Stimulated activated CD8-positive, alpha-beta memory T cell treated with anti-CD3 and anti-CD28 coated beads, Interleukin-12 subunit alpha, Interleukin-12 subunit beta, amount 100 ng/mL, for 1 hour (primary cell): ENCODE measurements around the gene NPC1L1.

Experiments
- DNase-seq: peaks from one replicate; pipeline ENCODE4 v3.0.0-alpha.2; 2020; ENCODE audit warnings: low read depth

The NPC1L1 gene

DNA sequence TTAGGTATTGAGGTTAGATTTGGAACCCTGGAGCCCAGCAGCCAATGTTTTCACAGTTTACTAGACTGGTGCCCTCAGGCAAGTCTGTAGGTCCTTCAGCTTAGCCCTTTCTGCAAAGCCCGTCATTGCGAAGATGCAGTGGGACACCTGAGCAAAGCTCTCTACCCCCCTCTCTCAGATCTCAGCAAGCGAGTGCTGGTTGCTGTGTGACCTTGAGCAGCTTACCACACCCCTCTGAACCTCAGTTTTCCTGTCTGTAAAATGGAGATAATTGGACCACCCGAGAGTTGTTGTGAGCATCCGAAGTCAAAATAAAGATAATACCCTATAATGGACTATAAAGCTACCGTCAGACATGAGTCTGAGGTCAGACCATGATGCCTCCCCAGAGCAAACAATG lies 3.7 kb downstream of the NPC1L1 start:
- no peak for DNase-seq

DNA sequence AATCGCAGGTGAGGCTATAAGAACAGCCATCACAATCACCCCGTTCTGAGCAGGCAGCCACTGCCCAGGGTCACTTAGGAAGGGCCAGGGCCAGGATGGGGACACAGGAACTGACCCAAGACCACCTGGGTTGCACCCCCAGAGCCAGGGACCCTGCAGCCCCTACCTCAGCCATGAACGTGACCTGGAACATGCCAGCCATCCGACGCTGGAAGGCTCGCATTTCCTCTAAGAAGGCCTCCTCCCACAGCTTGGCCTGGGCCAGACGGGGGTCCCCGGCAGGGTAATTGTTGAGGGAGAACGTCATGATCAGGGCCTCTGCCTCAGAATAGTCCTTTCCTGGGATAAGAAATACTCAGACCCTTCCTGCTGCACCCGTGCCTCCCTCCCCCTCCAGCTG lies 5.0 kb downstream of the NPC1L1 start:
- no peak for DNase-seq

DNA sequence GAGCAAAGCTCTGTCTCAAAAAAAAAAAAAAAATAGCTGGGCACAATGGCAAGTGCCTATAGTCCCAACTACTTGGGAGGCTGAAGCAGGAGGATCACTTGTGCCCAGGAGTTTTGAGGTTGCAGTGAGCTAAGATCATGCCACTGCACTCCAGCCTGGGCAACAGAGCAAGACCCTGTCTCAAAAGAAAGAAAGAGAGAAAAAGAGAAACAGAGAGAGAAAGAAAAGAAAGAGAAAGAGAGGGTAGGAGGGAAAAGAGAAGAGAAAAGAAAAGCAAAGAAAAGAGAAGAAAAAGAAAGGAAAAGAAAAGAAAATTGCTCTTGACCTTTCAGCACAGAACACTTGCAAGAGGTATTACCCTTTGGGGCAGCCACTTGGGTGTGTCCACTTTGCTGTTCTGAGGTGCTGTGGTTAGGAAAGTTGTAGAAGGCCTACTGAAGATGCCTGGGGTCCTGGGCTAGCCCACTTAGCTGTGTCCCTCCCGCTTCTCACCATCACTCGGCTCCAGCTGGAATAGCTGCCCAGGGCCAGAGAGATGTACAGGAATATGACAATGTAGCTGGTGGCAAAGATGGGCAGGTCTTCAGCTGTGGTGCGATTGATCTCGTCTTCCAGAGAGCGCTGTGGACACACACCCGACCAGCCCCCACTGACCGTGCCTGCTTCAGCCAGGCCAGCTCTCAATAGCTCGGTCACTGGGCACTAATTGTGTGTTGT lies 5.6 kb downstream of the NPC1L1 start:
- DNase-seq = no peak

DNA sequence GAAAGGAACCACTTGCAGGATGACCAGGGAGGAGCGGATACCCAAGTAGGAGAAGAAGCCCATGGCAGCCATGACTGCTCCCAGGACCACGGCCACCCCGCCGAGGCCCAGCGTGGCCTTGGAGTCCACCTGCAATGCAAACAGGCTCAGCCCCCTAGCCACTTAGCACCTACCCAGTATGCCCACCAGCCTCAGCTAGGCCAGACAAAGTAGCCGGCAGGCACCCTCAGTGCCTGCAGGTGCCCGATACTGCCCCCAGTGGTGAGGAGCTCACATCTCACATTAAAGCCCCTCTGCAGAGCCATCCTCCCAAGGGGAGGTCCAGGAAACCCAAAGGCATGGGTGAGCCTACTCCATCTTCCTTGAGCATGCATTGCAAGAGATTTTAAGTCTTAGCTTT lies 6.6 kb downstream of the NPC1L1 start:
- peak; percentile 13 for DNase-seq

DNA sequence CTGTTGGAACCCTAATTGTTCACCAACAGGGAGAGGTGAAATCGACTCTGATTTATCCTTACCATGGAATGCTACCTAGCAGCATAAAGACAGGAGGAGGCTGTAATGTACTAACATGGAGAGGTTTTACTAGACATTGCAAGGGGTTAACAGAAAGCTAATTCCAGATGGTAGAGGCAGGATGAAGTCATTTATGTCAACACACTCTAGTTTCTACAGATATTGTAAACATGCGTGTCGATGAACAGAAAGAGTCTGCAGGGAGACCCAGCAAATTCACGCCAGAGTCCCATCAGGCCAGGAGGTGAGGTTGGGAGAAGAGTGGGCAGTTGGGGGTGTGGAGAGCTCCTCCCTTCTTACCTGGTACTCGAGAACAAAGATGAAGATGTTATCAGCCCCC lies 7.0 kb downstream of the NPC1L1 start:
- DNase-seq = no peak

DNA sequence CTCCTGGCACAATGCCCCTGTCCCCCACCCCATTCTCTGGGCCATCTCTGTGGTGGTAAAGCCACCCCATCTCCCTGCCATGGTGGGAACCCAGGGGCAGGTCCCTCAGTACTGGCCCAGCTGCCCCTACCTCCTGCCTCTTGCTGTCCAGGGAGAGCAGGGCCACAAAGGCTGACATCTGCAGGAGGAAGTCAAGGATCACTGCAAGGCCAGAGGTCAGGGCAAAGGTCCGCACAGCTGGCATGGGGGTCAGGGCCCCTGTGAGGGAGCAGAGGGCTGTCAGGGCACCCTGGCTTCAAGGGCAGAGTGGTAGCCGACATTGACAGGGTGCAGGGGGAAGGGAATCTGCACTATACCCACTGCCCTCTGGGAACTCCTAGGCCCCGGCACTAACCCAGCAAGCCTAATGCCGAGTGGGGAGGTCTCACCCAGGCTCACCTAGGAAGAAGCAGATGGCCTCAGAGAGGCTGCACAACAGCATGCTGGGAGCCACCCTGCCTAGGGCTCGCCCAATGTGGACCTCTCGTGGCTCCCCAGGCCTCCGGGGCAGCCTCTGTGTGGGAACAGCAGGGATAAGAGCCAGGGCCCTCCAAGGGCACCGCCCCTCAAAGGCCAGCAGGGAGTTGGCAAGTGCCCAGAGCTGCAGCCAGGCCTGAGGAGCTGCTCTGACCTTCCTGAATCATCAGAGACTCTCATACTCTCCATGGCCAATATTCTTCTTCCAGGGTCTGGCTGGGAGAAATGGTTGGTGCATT lies 7.7 kb downstream of the NPC1L1 start:
- no peak for DNase-seq

DNA sequence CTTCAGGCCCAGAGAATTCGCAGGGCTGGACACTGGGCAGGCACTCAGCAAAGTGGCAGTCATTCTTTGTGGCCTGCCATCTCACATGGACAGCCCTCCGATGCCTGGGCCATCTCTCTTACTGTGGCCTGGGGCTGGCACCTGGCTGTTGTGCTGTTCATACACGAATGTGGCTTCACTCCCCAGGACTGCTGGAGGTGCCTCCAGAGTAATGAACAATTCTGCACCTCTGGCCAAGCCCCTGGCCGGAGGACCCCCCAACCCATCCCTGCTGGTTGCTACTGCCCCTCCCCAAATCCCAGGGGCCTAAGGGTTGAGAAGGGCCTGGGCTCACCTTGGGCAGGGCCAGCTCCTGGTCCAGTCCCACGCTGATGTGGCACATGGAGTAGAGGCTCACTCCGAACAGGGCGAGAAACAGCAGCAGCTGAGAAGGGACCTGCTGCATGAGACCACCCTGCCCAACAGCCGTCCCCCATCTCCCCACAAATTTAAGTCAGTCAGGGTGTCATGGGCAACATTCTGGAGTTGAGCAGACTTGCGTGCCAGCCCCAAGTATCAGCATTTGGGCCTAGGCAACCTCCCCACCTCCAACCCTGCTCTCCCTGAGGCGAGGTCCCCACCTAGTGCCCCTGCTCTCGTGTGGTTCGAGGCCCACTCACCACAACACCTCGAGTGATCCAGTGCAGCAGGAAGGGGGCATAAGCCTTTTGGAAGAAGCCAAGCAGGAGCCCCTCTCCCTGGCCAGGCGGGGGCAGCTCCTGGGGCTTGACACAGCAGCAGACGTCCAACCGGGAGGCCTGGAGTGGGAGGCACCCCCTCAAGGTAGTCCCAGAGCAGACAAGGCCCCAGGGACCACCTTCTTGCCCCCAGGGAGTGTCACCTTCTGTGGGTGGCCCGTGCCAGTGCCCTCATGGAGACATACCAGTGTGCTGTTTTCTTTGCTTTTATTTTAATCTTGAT lies 9.4 kb downstream of the NPC1L1 start:
- no peak for DNase-seq

DNA sequence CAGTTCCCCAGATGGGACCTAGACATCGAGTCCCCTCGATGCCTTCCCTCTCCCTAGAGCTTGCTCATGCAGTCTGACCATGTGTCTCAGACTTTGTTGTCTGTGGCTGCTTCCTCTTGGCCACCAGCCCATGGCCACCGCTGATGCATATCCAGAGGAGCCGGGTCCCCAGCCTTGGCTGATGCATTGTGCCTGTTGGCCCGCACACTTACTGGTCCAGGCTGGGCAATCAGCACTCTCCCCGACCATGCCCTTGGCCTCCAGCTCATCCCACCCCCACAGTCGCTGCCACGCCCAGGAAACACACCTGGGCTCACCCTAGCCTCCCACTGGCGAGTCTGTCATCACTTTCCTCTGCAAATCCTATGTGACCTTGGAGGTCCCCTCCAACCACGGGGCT lies 10.1 kb downstream of the NPC1L1 start:
- DNase-seq = no peak

DNA sequence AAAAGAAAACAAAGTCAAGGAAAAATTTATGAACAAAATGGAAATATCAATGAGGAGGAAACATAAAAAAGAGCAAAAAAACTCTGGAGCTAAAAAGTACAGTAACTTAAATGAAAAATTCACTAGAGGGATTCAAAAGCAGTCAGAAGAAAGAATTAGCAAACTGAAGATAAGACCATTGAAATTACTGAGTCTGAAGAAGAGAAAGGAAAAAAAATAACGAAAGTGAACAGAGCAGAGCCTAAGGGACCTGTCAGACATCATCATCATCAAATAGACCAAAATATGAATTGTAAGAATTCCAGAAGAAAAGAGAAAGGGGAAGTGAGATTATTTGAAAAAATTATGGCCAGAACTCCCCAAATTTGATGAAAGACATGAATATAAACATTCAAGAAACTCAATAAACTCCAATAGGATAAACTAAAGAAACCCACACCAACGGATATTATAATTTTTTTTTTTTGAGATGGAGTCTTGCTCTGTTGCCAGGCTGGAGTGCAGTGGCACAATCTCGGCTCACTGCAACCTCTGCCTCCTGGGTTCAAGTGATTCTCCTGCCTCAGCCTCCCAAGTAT lies 16.2 kb downstream of the NPC1L1 start:
- DNase-seq = no peak

DNA sequence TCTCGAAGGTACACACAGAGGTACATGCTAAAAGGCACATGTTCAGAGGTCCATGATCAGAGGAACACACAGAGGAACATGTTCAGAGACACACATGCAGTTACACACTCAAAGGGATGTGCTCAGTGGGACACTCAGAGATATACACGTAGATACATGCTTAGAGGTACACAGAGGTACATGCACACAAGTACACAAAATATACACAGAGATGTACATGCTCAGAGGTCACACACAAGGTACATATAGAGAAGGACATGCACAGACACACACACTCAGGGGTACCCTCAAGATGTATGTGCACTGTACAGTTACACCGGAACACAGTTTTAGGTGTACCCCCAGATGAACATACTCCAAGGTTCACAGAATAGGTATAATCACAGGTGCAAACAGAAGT lies 18.8 kb downstream of the NPC1L1 start:
- DNase-seq = no peak

DNA sequence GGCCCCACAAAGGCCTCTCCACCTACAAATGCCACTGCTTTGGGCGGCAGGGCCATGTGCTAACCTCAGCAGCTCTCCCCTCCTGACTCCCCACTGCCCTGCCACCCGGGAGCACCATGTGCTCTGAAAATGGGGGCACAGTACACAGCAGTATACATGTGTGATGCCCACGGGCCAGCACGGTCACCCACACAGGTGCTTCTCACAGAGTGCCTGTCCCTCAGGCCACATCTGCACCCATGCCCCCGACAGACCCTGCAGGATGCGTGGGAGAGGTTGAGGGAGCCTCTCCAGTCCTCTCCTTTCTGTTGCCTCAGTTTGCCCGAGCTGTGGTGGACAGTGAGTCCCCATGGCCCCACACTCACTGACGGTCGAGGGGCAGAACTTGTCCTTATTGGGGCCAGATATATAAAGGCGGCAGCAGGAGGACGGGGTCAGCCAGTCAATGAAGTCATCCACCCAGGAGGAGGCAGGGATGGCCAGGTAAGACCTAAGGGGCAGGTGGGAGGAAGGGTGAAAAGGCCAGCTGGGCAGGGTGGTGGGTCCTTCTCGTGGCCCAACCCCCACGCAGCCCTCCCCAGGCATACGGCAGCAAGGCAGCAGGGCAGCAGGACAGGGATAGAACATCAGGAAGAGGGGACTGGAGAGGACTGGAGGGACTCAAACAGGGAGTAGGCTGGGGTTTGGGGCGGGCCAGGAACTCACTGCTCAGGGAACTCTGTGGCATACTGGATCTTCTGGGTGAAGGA lies 19.6 kb downstream of the NPC1L1 start:
- DNase-seq = no peak

DNA sequence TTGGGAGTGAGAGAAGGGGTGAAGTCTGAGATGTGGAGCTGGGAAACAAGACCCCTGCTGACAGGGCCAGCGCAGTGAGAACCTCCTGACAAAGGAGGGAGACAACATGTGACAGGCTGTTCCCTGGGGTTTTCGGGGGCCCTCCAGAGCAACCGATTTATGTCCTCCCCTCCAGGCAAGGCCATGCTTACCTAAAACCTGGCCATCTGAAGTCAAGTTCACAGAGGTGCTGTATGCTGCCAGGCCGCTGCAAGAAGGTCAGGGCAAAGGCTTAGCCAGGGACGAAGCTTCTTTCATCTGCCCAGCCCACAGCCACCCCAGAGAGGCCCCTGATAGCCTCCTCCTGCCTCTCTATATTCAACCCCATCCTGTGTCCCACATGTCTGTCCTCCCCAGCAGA lies 20.6 kb downstream of the NPC1L1 start:
- DNase-seq = no peak

DNA sequence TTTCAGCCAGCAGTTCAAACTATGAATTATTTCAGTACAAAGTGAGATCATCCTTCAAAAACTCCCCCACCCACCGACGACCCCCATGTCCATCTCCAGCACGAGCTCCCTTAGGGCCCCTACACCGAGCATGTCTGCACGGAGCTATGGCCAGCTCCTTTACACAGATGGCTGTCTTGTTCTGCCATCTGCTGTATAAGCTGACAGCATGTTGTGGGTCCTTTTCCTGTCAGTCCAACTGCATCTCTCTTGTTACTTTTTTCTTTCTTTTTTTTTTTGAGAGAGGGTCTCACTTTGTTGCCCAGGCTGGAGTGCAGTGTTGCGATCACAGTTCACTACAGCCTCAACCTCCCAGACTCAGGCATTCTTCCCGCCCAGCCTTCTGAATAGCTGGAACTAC lies 21.6 kb downstream of the NPC1L1 start:
- DNase-seq = no peak

DNA sequence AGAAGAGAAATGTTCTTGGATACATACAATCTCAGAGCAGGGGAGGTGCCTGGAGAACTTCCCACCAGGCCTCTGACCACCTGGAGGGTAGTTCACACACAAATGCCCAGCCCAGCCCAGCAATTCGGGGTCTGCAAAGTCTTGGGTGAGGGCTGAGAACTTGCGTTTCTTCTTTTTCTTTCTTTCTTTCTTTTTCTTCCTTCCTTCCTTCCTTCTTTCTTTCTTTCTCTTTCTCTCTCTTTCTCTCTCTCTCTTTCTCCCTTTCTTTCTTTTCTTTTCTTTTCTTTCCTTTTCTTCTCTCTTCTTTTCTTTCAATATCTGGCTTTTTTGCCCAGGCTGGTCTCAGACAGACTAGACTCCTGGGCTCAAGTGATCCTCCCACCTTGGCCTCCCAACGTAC lies 22.4 kb downstream of the NPC1L1 start:
- DNase-seq = no peak

DNA sequence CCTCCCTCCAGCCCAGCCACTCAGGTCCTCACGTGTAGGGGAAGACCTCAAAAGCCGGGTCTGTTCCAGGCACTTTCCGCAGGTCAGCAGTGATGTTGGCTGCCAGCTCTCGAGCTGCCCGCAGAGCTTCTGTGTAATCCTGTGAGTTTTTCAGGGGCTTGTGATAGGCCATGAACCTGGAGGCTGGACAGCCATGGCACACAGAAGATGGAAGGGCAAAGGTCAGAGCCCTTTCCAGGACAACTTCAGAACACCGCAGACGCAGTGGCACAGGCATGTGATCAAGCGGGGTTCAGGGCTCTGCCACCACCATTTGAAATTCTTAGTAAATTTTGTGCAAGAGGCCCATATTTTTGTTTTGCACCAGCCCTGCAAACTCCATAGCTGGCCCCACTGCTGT lies 24.0 kb downstream of the NPC1L1 start:
- no peak for DNase-seq

DNA sequence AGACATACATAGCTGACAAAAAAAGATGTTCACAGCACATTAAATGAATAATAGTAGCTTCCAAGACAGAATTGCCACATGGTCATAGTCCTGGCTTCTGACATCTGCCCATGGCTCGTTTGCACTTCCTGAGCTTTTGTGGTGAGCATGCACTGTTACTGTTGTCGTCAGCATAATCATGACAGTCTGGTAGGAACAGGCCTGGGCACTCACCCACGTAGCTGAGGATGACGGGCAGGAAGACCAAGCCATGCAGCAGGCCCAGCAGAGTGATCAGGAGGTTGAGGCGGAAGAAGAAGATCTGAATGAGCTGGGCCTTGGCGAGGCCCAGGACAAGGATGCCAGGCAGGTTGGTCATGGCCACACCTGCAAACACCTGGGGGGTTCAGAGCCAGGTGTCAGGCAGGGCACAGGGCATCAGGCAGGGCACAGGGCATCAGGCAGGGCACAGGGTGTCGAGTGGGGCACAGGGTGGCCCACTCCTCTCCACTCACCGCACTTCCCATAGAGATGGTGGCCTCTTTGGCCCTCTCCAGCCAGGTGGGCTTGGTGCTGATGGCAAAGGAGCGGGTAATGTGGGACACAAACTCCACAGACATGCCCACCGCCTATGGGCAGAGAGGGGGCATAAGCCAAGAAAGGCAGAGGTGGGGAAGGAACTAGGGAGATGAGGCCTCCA lies 25.4 kb downstream of the NPC1L1 start:
- DNase-seq = no peak

DNA sequence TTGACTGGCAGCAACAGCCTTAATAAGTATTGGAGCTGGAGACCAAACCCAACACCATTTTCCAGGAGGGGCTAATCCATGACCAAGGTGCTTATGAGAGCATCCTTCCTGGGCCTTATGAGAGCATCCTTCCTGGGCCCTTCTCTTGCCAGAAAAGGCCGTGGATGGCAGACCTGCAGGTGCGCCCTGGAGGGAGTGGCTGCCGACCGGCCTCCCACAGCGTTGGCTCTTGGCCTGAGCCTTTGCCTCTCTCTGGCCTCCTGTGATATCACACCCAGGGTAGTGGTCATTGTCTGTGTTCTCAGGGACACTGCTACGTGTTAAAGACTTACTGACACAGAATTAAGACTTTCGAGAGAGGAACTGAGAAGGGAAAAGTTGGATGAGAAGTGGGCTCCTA lies 28.4 kb downstream of the NPC1L1 start:
- no peak for DNase-seq

DNA sequence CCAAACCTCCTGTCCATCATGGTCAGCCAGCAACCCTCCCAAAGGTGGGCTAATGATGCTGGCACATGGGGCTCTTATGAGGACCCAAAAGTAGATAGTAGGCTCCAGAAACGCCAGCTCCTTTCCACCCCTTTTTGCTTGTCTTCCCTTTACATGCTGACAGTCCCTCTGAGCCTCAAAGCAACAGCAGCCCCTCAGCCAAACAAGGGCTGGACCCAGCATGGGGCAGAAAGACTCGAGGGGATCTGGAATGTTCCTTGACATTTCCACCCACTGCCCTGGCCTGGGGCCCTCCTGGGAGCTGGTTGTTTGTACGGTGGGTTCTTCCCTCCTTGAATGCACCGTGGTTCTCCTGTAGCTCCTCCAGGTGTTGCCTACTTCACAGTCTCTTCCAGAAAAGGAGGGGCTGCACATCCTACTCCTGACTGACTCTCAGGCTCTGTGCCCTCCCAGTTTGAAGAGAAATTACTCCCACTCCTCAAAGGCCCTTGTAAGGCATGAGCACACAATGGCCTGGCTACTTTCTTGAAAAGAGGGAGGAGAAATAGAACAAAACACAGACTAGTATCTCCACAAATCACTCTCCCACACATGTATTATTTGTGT lies 29.2 kb downstream of the NPC1L1 start:
- DNase-seq = no peak

DNA sequence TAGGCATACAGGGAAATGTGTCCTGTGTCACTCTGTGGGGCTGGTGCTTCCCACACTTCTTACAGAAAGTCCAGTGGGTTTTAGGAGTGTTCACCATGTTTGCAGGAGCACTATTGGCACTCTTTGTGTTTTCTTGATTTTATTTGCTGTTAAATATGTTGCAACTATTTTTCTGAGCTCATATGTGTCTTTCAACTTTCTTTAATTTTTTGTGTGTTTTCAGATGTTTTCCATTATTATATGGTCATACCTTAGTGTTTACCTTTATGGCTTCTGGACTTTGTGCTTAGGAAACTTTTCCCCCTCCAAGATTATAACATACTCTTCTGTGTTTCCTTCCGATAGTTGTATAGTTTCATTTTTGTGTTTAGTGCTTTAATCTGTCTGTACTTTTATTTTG lies 29.9 kb downstream of the NPC1L1 start:
- no peak for DNase-seq

DNA sequence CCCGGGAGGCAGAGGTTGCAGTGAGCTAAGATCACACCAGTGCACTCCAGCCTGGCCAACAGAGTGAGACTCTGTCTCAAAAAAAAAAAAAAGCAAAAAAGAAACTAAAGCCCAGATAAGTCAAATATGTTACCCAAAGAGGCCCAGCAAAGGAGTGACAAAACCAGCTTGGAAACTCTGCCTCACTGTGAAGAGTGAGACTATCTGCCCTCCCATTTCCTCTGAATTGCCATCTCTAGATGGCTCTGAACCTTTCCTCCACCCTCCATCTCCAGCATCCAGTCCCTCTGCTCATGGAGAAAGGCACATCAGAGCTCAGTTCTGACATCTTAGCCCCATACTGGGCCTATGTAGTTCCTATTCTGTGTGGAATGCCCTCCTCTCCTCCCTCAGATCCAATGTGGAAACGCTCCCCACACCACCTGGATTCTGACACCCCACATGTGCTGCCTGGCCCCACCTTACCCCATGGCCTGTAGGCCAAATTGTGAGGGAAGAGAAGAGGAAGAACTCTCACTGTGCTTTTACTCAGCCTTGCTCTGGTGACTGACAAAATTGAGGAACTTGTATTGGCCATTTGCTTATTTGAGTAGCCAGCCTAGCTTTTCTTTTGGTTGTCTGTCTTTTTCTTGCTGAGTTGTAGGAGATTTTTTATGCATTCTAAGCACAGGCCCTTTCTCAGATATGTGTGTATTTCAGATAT lies 32.7 kb downstream of the NPC1L1 start:
- DNase-seq = no peak
